SK-N-SH (cell line): ENCODE results near the gene PRPF4.

Source experiments
- EP300 ChIP-seq, 2 experiments: IDR thresholded peaks; 2 replicates each; pipeline versions ENCODE4 v1.4.0 to v1.6.1; 2012; ENCODE audit warnings: borderline replicate concordance in 1 of 2, low read depth in 1 of 2, low read length in 1 of 2
- GABPA ChIP-seq: IDR thresholded peaks from 2 replicates; pipeline ENCODE4 v1.4.0; 2012; ENCODE audit warnings: low read depth, mild to moderate bottlenecking
- POLR2AphosphoS5 ChIP-seq: IDR thresholded peaks from 2 replicates; pipeline ENCODE4 v1.6.1; 2012; ENCODE audit warnings: low read depth, low read length
- RFX5 ChIP-seq: IDR thresholded peaks from 2 replicates; pipeline ENCODE4 v1.6.1; 2012; ENCODE audit warnings: mild to moderate bottlenecking, improper control_type of control experiment, low read length
- USF2 ChIP-seq: fragments of 150-350 bp; IDR thresholded peaks from 2 replicates; pipeline ENCODE4 v1.6.1; 2017; ENCODE audit warnings: antibody characterized with exemption, low read length, low read depth, borderline replicate concordance
- TF ChIP-seq, protein P1 (sequence below): IDR thresholded peaks from 2 replicates; pipeline ENCODE4 v1.6.1; 2012; ENCODE audit warnings: mild to moderate bottlenecking, low read depth, low read length, moderate library complexity
- TF ChIP-seq, protein P2 (sequence below): fragments of 200-600 bp; sonication (generic); IDR thresholded peaks from 2 replicates; pipeline ENCODE4 v1.6.1; 2017; ENCODE audit warnings: antibody characterized with exemption, mild to moderate bottlenecking, moderate library complexity
- TF ChIP-seq, protein P3 (sequence below): IDR thresholded peaks from 2 replicates; pipeline ENCODE4; 2012

DNA sequence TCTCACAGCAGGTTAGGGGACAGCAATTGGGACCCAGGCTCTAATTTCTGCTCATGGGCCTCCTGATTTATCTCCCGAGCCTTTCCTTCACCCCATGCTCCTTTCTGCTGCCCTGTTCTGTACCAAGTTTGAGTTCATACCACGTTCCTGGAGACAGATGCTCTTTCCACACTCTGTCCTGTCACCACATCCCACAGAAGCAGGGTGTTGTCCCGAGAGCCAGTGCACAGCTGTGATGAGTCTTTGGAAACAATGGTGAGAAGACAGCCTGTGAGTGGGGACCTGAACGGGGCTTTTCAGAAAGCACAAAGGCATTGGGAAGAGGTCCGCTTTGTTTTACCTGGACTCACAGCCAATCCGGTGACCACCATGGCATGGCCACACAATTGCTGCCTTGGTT, 47.2 kb downstream of the PRPF4 start:
- TF ChIP-seq USF2 (no peak), GABPA (no peak), EP300 (IDR thresholded peaks at IDR 0.05; ENCODE audit: borderline replicate concordance in 1 of 2, low read depth in 1 of 2, low read length in 1 of 2) (no peak), RFX5 (no peak), POLR2AphosphoS5 (no peak)
- TF ChIP-seq, protein P1, sequence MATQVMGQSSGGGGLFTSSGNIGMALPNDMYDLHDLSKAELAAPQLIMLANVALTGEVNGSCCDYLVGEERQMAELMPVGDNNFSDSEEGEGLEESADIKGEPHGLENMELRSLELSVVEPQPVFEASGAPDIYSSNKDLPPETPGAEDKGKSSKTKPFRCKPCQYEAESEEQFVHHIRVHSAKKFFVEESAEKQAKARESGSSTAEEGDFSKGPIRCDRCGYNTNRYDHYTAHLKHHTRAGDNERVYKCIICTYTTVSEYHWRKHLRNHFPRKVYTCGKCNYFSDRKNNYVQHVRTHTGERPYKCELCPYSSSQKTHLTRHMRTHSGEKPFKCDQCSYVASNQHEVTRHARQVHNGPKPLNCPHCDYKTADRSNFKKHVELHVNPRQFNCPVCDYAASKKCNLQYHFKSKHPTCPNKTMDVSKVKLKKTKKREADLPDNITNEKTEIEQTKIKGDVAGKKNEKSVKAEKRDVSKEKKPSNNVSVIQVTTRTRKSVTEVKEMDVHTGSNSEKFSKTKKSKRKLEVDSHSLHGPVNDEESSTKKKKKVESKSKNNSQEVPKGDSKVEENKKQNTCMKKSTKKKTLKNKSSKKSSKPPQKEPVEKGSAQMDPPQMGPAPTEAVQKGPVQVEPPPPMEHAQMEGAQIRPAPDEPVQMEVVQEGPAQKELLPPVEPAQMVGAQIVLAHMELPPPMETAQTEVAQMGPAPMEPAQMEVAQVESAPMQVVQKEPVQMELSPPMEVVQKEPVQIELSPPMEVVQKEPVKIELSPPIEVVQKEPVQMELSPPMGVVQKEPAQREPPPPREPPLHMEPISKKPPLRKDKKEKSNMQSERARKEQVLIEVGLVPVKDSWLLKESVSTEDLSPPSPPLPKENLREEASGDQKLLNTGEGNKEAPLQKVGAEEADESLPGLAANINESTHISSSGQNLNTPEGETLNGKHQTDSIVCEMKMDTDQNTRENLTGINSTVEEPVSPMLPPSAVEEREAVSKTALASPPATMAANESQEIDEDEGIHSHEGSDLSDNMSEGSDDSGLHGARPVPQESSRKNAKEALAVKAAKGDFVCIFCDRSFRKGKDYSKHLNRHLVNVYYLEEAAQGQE, result no peak
- TF ChIP-seq, protein P2, sequence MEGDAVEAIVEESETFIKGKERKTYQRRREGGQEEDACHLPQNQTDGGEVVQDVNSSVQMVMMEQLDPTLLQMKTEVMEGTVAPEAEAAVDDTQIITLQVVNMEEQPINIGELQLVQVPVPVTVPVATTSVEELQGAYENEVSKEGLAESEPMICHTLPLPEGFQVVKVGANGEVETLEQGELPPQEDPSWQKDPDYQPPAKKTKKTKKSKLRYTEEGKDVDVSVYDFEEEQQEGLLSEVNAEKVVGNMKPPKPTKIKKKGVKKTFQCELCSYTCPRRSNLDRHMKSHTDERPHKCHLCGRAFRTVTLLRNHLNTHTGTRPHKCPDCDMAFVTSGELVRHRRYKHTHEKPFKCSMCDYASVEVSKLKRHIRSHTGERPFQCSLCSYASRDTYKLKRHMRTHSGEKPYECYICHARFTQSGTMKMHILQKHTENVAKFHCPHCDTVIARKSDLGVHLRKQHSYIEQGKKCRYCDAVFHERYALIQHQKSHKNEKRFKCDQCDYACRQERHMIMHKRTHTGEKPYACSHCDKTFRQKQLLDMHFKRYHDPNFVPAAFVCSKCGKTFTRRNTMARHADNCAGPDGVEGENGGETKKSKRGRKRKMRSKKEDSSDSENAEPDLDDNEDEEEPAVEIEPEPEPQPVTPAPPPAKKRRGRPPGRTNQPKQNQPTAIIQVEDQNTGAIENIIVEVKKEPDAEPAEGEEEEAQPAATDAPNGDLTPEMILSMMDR, result no peak
- TF ChIP-seq, protein P3, sequence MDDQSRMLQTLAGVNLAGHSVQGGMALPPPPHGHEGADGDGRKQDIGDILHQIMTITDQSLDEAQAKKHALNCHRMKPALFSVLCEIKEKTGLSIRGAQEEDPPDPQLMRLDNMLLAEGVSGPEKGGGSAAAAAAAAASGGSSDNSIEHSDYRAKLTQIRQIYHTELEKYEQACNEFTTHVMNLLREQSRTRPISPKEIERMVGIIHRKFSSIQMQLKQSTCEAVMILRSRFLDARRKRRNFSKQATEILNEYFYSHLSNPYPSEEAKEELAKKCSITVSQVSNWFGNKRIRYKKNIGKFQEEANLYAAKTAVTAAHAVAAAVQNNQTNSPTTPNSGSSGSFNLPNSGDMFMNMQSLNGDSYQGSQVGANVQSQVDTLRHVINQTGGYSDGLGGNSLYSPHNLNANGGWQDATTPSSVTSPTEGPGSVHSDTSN, result no peak
